Mucosa of descending colon (tissue), 3 donors: ENCODE measurements around the gene PTPRN2. TPM values are rescaled to one million over a fixed set of nuclear protein-coding genes. Genes with fewer than 3 reads are reported as not detected.
A peak's percentile ranks its signal among the peaks of the same experiment; 100 is the strongest.

Experiments
- ATAC-seq: fragments of 200-7000 bp; cut with Tn5 transposase; one replicate; pipeline ENCODE4 v1.9.1; 2020; ENCODE audit warnings: mild to moderate bottlenecking, moderate library complexity
- DNase-seq, 3 donors: peaks; one replicate each; pipeline ENCODE4 v3.0.0-alpha.2; 2020
- H3K36me3 ChIP-seq: fragments of 200-600 bp; one replicate; pipeline ENCODE4 v1.8.0; 2021; ENCODE audit warnings: low read depth, mild to moderate bottlenecking
- H3K4me1 ChIP-seq: fragments of 200-600 bp; one replicate; pipeline ENCODE4 v1.8.0; 2021; ENCODE audit warnings: low read depth, mild to moderate bottlenecking
- H3K4me3 ChIP-seq: fragments of 200-600 bp; one replicate; pipeline ENCODE4 v1.8.0; 2021; ENCODE audit warnings: mild to moderate bottlenecking
- H3K9me3 ChIP-seq: fragments of 200-600 bp; one replicate; pipeline ENCODE4 v1.8.0; 2021; ENCODE audit warnings: mild to moderate bottlenecking
- CTCF ChIP-seq: fragments of 200-600 bp; IDR thresholded peaks from one replicate; pipeline ENCODE4 v1.8.0; 2022; ENCODE audit warnings: antibody characterized with exemption, mild to moderate bottlenecking
- intact Hi-C, 2 donors: fragments of 100-400 bp; cut with DNase I in 1 of 2; cut with micrococcal nuclease in 1 of 2; formaldehyde crosslinking; loops; one replicate each; pipeline versions ENCODE4 v1.11.0 to v1.11.1; 2022; cut with DNase I, micrococcal nuclease
- total RNA-seq, 3 donors: library from RNA; stranded (reverse); fragmentation: NEBNext Ultra II Directional in 2 of 3; extraction: Animal tissue kit (Norgen Biotek cat#: 25700) in 2 of 3; gene quantifications; one replicate each; pipeline versions ENCODE4 v1.2.1 to v1.2.4, GENCODE V29; 2021 to 2023
- donor health status: DM: no; HTN: no; CAD: no; lungs with moderate emphysema.
- donor health status: DM: no; HTN: no; CAD: no.
- donor health status: DM: no; HTN: yes; CAD: no.

The PTPRN2 gene
- total RNA-seq, 3 donors from 2014 or later, result 12.5 to 28.0 (median 26.2) TPM

GRCh38 chr7:157951300-157952049 is 636.1 kb downstream of the PTPRN2 start:
- DNase-seq (peak in 1 of 3 donors; percentile 25), ATAC-seq (no peak)
- intact Hi-C loops, result no loop called here
- Histone ChIP-seq H3K4me3 (no peak overlapping the region), H3K36me3 (no peaks in the 10 kb centered on the region), H3K4me1 (no peaks in the 10 kb centered on the region), H3K9me3 (peaks cover 11% of the 10 kb centered on the region)
- TF ChIP-seq CTCF, result no peak

GRCh38 chr7:157949711-157950110 is 637.9 kb downstream of the PTPRN2 start:
- intact Hi-C loops, result no loop called here

GRCh38 chr7:157947504-157947903 is 640.1 kb downstream of the PTPRN2 start:
- H3K4me3 ChIP-seq, result no peak overlapping the region
- TF ChIP-seq CTCF, result no peak

More at GRCh38 chr7:157949711-157950110, 637.9 kb downstream of the PTPRN2 start:
- no peaks in the 10 kb centered on the region for H3K36me3 ChIP-seq
- DNase-seq, result no peak
- H3K9me3 ChIP-seq, result peaks cover 11% of the 10 kb centered on the region
- no peak overlapping the region for H3K4me3 ChIP-seq
- no peak for ATAC-seq
- no peak for TF ChIP-seq CTCF
- no peaks in the 10 kb centered on the region for H3K4me1 ChIP-seq

GRCh38 chr7:157946398-157947060 is 641.1 kb downstream of the PTPRN2 start:
- intact Hi-C loops, result no loop called here
- H3K4me3 ChIP-seq, result no peak overlapping the region

More at GRCh38 chr7:157947504-157947903, 640.1 kb downstream of the PTPRN2 start:
- ATAC-seq, result no peak
- no peaks in the 10 kb centered on the region for H3K36me3 ChIP-seq
- H3K4me1 ChIP-seq, result no peaks in the 10 kb centered on the region
- intact Hi-C loops, result no loop called here
- H3K9me3 ChIP-seq, result peaks cover 11% of the 10 kb centered on the region
- no peak for DNase-seq

GRCh38 chr7:157945401-157945800 is 642.2 kb downstream of the PTPRN2 start:
- Histone ChIP-seq H3K36me3 (no peaks in the 10 kb centered on the region), H3K4me1 (no peaks in the 10 kb centered on the region), H3K4me3 (no peak overlapping the region), H3K9me3 (peaks cover 11% of the 10 kb centered on the region)
- TF ChIP-seq CTCF, result no peak
- intact Hi-C loops, result no loop called here
- DNase-seq (no peak), ATAC-seq (no peak)

More at GRCh38 chr7:157946398-157947060, 641.1 kb downstream of the PTPRN2 start:
- no peak for ATAC-seq
- peak in 1 of 3 donors; percentile 17 for DNase-seq
- no peaks in the 10 kb centered on the region for H3K4me1 ChIP-seq
- no peaks in the 10 kb centered on the region for H3K36me3 ChIP-seq
- TF ChIP-seq CTCF, result no peak
- peaks cover 11% of the 10 kb centered on the region for H3K9me3 ChIP-seq
